ENCODE data around the gene SCAF1.

GRCh38 chr19:49676784-49677230, 34.8 kb downstream of the SCAF1 start:
- no peak; the same call in 1 of the 2 replicates for TF ChIP-seq JUND (IDR thresholded peaks at IDR 0.05; ENCODE audit: borderline replicate concordance, low read depth, low read length)
- no peak for TF ChIP-seq JUND (tag; IDR thresholded peaks at IDR 0.05; ENCODE audit: borderline replicate concordance, low read depth, low read length)
- TF ChIP-seq TFE3 (CRISPR knock-in tag; IDR thresholded peaks at IDR 0.05), result no peak
- no peak for TF ChIP-seq ZNF398 (CRISPR knock-in tag; IDR thresholded peaks at IDR 0.05)
- no peak for TF ChIP-seq PYGO2 (tag; IDR thresholded peaks at IDR 0.05)
- TF ChIP-seq ZNF274 (IDR thresholded peaks at IDR 0.05; ENCODE audit: borderline replicate concordance, low read depth, low read length), result no peak
- TF ChIP-seq BRCA1 (IDR thresholded peaks at IDR 0.05), result no peak
- TF ChIP-seq BRCA1 (CRISPR knock-in tag; IDR thresholded peaks at IDR 0.05), result no peak
- TF ChIP-seq POLR2A (conservative IDR thresholded peaks at IDR 0.05), result no peak
- TF ChIP-seq MTA3 (IDR thresholded peaks at IDR 0.05; ENCODE audit: borderline replicate concordance), result peak; percentile 95
- TF ChIP-seq CTCF (IDR thresholded peaks at IDR 0.05 in 2 of 3, conservative IDR thresholded peaks at IDR 0.05 in 1 of 3; ENCODE audit: insufficient read depth in 2 of 3, low read depth in 1 of 3, low read length in 3 of 3), result no peak

Measured in K562 (cell line).